ENCODE data around the gene RAPGEF5.

Gene RAPGEF5

DNA sequence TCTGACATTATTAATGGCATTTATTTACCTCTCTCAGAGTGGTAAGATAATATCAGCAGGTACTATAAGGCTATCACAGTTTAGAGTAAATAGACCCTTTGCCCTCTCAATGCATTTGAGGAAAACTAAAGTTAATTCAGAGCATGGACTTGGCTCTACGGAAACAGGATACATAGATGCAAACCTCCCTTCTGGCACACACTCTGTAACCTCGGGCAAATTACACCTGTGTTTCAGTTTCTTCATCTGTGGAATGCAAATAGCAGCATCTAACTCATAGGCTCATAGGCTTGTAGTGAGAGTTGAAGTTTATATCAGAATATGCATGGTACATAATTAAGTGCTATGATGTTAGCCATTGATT, 5.6 kb downstream of the RAPGEF5 start:
- TF ChIP-seq, protein P1, sequence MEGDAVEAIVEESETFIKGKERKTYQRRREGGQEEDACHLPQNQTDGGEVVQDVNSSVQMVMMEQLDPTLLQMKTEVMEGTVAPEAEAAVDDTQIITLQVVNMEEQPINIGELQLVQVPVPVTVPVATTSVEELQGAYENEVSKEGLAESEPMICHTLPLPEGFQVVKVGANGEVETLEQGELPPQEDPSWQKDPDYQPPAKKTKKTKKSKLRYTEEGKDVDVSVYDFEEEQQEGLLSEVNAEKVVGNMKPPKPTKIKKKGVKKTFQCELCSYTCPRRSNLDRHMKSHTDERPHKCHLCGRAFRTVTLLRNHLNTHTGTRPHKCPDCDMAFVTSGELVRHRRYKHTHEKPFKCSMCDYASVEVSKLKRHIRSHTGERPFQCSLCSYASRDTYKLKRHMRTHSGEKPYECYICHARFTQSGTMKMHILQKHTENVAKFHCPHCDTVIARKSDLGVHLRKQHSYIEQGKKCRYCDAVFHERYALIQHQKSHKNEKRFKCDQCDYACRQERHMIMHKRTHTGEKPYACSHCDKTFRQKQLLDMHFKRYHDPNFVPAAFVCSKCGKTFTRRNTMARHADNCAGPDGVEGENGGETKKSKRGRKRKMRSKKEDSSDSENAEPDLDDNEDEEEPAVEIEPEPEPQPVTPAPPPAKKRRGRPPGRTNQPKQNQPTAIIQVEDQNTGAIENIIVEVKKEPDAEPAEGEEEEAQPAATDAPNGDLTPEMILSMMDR (IDR thresholded peaks at IDR 0.05; ENCODE audit: insufficient read depth, low read length), result no peak
- TF ChIP-seq SPI1 (IDR thresholded peaks at IDR 0.05; ENCODE audit: borderline replicate concordance, low read depth) (no peak), GABPA (IDR thresholded peaks at IDR 0.05; ENCODE audit: low read depth) (no peak), POLR2AphosphoS5 (IDR thresholded peaks at IDR 0.05; ENCODE audit: low read depth) (no peak)
- TF ChIP-seq, protein P2, sequence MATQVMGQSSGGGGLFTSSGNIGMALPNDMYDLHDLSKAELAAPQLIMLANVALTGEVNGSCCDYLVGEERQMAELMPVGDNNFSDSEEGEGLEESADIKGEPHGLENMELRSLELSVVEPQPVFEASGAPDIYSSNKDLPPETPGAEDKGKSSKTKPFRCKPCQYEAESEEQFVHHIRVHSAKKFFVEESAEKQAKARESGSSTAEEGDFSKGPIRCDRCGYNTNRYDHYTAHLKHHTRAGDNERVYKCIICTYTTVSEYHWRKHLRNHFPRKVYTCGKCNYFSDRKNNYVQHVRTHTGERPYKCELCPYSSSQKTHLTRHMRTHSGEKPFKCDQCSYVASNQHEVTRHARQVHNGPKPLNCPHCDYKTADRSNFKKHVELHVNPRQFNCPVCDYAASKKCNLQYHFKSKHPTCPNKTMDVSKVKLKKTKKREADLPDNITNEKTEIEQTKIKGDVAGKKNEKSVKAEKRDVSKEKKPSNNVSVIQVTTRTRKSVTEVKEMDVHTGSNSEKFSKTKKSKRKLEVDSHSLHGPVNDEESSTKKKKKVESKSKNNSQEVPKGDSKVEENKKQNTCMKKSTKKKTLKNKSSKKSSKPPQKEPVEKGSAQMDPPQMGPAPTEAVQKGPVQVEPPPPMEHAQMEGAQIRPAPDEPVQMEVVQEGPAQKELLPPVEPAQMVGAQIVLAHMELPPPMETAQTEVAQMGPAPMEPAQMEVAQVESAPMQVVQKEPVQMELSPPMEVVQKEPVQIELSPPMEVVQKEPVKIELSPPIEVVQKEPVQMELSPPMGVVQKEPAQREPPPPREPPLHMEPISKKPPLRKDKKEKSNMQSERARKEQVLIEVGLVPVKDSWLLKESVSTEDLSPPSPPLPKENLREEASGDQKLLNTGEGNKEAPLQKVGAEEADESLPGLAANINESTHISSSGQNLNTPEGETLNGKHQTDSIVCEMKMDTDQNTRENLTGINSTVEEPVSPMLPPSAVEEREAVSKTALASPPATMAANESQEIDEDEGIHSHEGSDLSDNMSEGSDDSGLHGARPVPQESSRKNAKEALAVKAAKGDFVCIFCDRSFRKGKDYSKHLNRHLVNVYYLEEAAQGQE (IDR thresholded peaks at IDR 0.05; ENCODE audit: insufficient replicate concordance, low read depth), result no peak
- no peak for DNase-seq (ENCODE audit: low read depth in 1 of 2, low spot score in 1 of 2)
- Histone ChIP-seq H3K27ac (replicated peaks) (no peak overlapping the region), H3K4me3 (replicated peaks; ENCODE audit: insufficient read depth, low read length) (no peak overlapping the region), H3K27me3 (ENCODE audit: insufficient read depth, poor library complexity, severe bottlenecking) (peaks cover 8% of the 10 kb centered on the region)

DNA sequence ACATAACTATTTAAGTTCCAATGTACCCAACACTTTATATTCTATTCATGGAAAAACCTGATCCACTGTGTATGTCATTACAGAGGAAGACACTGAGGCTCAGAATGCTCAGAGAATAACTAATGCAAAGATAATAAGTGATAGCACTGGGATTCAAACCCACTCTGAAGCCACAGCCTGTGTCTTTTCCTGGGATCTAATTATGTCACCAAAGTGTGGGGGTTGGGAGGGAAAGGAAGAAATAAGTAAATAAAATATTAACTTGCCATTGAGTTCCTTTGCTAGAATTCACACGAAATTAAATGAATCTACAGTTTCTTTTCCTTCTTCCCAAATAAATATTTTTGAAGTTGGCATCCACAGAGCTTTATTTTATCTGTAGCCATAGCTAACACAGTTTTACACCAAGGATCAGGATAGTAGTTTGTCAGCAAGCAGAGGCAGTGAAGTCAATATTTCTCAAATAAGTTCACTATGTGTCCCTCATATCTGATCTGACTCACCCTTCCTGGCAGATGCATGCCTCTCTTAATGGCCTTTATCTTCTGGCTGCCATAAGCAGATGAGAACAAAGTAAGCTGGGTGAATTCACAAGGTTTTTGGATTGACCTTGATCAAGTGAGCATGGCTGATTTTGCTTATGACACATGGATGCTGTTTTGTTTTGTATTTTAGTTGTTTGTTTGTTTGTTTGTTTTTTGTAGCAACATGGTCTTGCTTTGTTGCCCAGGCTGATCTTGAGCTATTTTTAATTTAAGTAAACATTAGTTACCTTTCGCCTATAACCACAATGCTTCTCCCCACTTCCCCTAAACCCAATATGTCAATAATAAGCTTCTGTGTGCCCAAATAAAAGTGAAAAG, 6.3 kb downstream of the RAPGEF5 start:
- DNase-seq (ENCODE audit: low read depth in 1 of 2, low spot score in 1 of 2), result no peak
- Histone ChIP-seq H3K4me3 (replicated peaks; ENCODE audit: insufficient read depth, low read length) (no peak overlapping the region), H3K27me3 (ENCODE audit: insufficient read depth, poor library complexity, severe bottlenecking) (peaks cover 2% of the 10 kb centered on the region), H3K27ac (replicated peaks) (no peak overlapping the region)
- TF ChIP-seq SPI1 (IDR thresholded peaks at IDR 0.05; ENCODE audit: borderline replicate concordance, low read depth), result no peak
- TF ChIP-seq, protein P1 (IDR thresholded peaks at IDR 0.05; ENCODE audit: insufficient read depth, low read length), result no peak
- no peak for TF ChIP-seq GABPA (IDR thresholded peaks at IDR 0.05; ENCODE audit: low read depth)
- TF ChIP-seq POLR2AphosphoS5 (IDR thresholded peaks at IDR 0.05; ENCODE audit: low read depth), result no peak
- TF ChIP-seq, protein P2 (IDR thresholded peaks at IDR 0.05; ENCODE audit: insufficient replicate concordance, low read depth), result no peak

DNA sequence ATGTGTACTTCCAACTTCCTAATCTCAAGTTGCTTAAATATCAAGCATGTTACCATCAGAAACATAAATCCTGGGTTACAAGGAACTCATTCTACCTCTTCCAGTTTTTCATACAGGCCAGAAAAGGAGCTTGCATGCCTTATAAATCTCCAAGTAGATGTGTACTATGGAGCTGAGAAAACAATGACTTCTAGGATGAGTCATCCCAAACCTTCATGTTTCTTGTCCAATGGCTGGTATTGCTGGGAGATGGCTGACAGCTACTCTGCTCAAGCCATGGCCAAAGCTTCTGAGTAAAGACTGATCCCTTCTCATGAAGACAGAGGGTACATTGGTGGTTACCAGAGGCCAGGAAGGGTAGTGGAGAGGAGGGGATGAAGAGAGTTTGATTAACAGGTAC, 8.6 kb downstream of the RAPGEF5 start:
- no peak overlapping the region for H3K4me3 ChIP-seq (replicated peaks; ENCODE audit: insufficient read depth, low read length)
- peaks cover 2% of the 10 kb centered on the region for H3K27me3 ChIP-seq (ENCODE audit: insufficient read depth, poor library complexity, severe bottlenecking)
- H3K27ac ChIP-seq (replicated peaks), result no peak overlapping the region
- DNase-seq (ENCODE audit: low read depth in 1 of 2, low spot score in 1 of 2), result no peak
- TF ChIP-seq SPI1 (IDR thresholded peaks at IDR 0.05; ENCODE audit: borderline replicate concordance, low read depth) (no peak), GABPA (IDR thresholded peaks at IDR 0.05; ENCODE audit: low read depth) (no peak), POLR2AphosphoS5 (IDR thresholded peaks at IDR 0.05; ENCODE audit: low read depth) (no peak)
- TF ChIP-seq, protein P1 (IDR thresholded peaks at IDR 0.05; ENCODE audit: insufficient read depth, low read length), result no peak
- TF ChIP-seq, protein P2 (IDR thresholded peaks at IDR 0.05; ENCODE audit: insufficient replicate concordance, low read depth), result no peak

Data from HL-60 (cell line).